Endothelial cell of umbilical vein (primary cell): Measurements from ENCODE around the gene FOXE1. TPM values are rescaled to one million over a fixed set of nuclear protein-coding genes. Genes with fewer than 3 reads are reported as not detected.

Experiments
- BruUV-seq: library from RNA; stranded (reverse); fragments of 400-500 nt; replicated peaks from 2 replicates; lab custom pipeline; 2021; lab: Mats Ljungman, UMichigan
- CTCF ChIA-PET: fragments of 300-600, 350-600 bp; sonication (Branson Sonifier 250); formaldehyde crosslinking; loops from one replicate; lab custom pipeline; 2021; ENCODE audit warnings: antibody characterized with exemption, inconsistent platforms; lab: Charles Lee
- POLR2A ChIA-PET: fragments of 300-600, 350-600 bp; sonication (Branson Sonifier 250); formaldehyde crosslinking; loops from one replicate; lab custom pipeline; 2021; ENCODE audit warnings: antibody characterized with exemption, inconsistent platforms; lab: Charles Lee
- DNase-seq: peaks from one replicate; pipeline ENCODE4 v3.0.0-alpha.2; 2011; ENCODE audit warnings: low read depth, low spot score
- FAIRE-seq: peaks from 2 replicates; lab custom pipeline; 2011; peaks lifted over from hg19 to GRCh38; lab: Jason Lieb, UNC
- H2AFZ ChIP-seq: 2 replicates; pipeline ENCODE4 v1.6.0; 2012; ENCODE audit warnings: low read depth, low read length, control low read depth, inconsistent platforms
- H3K27ac ChIP-seq: 2 replicates; pipeline ENCODE4 v1.5.1; 2011; ENCODE audit warnings: low read depth, mild to moderate bottlenecking, control low read depth, low read length, moderate library complexity; ENCODE audit not compliant: insufficient read depth
- H3K27me3 ChIP-seq, 2 experiments: 2 replicates each; pipeline versions ENCODE4 v1.6.0 to v1.6.1; 2011; ENCODE audit warnings: low read length in 2 of 2, mixed read lengths in 1 of 2; ENCODE audit not compliant: control insufficient read depth in 2 of 2, insufficient read depth in 2 of 2
- H3K36me3 ChIP-seq, 2 experiments: 2 replicates in 1 of 2; 3 replicates in 1 of 2; pipeline ENCODE4 v1.5.1; 2011; ENCODE audit warnings: low read length in 2 of 2, mild to moderate bottlenecking in 1 of 2, moderate library complexity in 1 of 2; ENCODE audit not compliant: control insufficient read depth in 2 of 2, insufficient read depth in 2 of 2; ENCODE audit errors: extremely low read depth in 1 of 2
- H3K4me1 ChIP-seq: 3 replicates; pipeline ENCODE4 v1.5.1; 2011; ENCODE audit warnings: mild to moderate bottlenecking, low read length; ENCODE audit not compliant: control insufficient read depth, insufficient read depth; ENCODE audit errors: extremely low read depth
- H3K4me2 ChIP-seq: 2 replicates; pipeline ENCODE4 v1.6.1; 2011; ENCODE audit warnings: low read length, control low read depth, mixed read lengths; ENCODE audit not compliant: insufficient read depth
- H3K4me3 ChIP-seq, 3 experiments: fragments of 200-600 bp in 1 of 3; sonication (generic), shearing (Covaris generic) in 1 of 3; replicated peaks in 1 of 3; 2 replicates each; pipeline ENCODE4 v1.5.1; 2011 to 2016; ENCODE audit warnings: control low read depth in 3 of 3, low read length in 3 of 3, mild to moderate bottlenecking in 2 of 3, inconsistent platforms in 1 of 3, low read depth in 1 of 3, moderate library complexity in 1 of 3; ENCODE audit not compliant: insufficient read depth in 1 of 3
- H3K79me2 ChIP-seq: 2 replicates; pipeline ENCODE4 v1.6.0; 2012; ENCODE audit warnings: low read length, inconsistent platforms; ENCODE audit not compliant: control insufficient read depth, insufficient read depth
- H3K9ac ChIP-seq: replicated peaks from 2 replicates; pipeline ENCODE3; 2011; ENCODE audit warnings: low read length, control low read depth; ENCODE audit not compliant: insufficient read depth; ENCODE audit errors: extremely low read depth
- H3K9me1 ChIP-seq: replicated peaks from 3 replicates; pipeline ENCODE4 v1.6.0; 2011; ENCODE audit warnings: mild to moderate bottlenecking, low read length; ENCODE audit not compliant: control insufficient read depth, insufficient read depth; ENCODE audit errors: extremely low read depth
- H3K9me3 ChIP-seq: replicated peaks from 2 replicates; pipeline ENCODE4 v1.5.1; 2012; ENCODE audit warnings: low read length, inconsistent platforms; ENCODE audit not compliant: control insufficient read depth, insufficient read depth
- H4K20me1 ChIP-seq: replicated peaks from 2 replicates; pipeline ENCODE3; 2011; ENCODE audit warnings: mild to moderate bottlenecking, low read length; ENCODE audit not compliant: control insufficient read depth, insufficient read depth; ENCODE audit errors: extremely low read depth
- CTCF ChIP-seq, 2 donors: IDR thresholded peaks; 1 replicate in 1 of 2; 2 replicates in 1 of 2; pipeline ENCODE4 v1.5.1; 2011; ENCODE audit warnings: low read length in 2 of 2, mild to moderate bottlenecking in 2 of 2, moderate library complexity in 2 of 2, control low read depth in 1 of 2, inconsistent platforms in 1 of 2, low read depth in 1 of 2; ENCODE audit not compliant: insufficient read depth in 1 of 2; ENCODE audit errors: extremely low read depth in 1 of 2
- EZH2 ChIP-seq: IDR thresholded peaks from 2 replicates; pipeline ENCODE4 v1.6.1; 2012; ENCODE audit warnings: borderline replicate concordance, low read depth, mild to moderate bottlenecking, moderate library complexity, low read length, inconsistent platforms; ENCODE audit not compliant: severe bottlenecking
- FOS ChIP-seq: IDR thresholded peaks from 2 replicates; pipeline ENCODE4 v1.6.1; 2011; ENCODE audit warnings: mild to moderate bottlenecking, low read length, moderate library complexity, borderline replicate concordance; ENCODE audit not compliant: insufficient read depth
- GATA2 ChIP-seq: IDR thresholded peaks from 2 replicates; pipeline ENCODE4 v1.7.0; 2011; ENCODE audit warnings: low read depth, mild to moderate bottlenecking, moderate library complexity, mixed read lengths, low read length; ENCODE audit not compliant: insufficient read length, insufficient read depth
- JUN ChIP-seq: IDR thresholded peaks from 2 replicates; pipeline ENCODE4 v1.6.1; 2011; ENCODE audit warnings: borderline replicate concordance, low read depth; ENCODE audit not compliant: insufficient read length, insufficient read depth
- MAX ChIP-seq: IDR thresholded peaks from 2 replicates; pipeline ENCODE4 v1.6.1; 2011; ENCODE audit not compliant: insufficient read depth, insufficient read length
- MYC ChIP-seq: IDR thresholded peaks from one replicate; pipeline ENCODE4 v1.6.1; 2011; ENCODE audit warnings: mild to moderate bottlenecking, low read depth, low read length
- POLR2A ChIP-seq: IDR thresholded peaks from 2 replicates; pipeline ENCODE4 v1.6.1; 2012; ENCODE audit warnings: low read depth, mild to moderate bottlenecking, control low read depth, low read length
- POLR2AphosphoS5 ChIP-seq: IDR thresholded peaks from 2 replicates; pipeline ENCODE4 v1.6.1; 2012; ENCODE audit warnings: low read depth, mild to moderate bottlenecking, control low read depth, low read length, moderate library complexity; ENCODE audit not compliant: insufficient read depth
- dilution Hi-C: fragments of 300-500 bp; cut with MboI; formaldehyde crosslinking; loops from one replicate; pipeline ENCODE4 v1.15.0; 2019; ENCODE audit warnings: low sequenced_read_pairs; ENCODE audit not compliant: extremely low pct_ligation_motif_present
- intact Hi-C: fragments of 100-400 bp; cut with micrococcal nuclease; formaldehyde crosslinking; loops from one replicate; pipeline ENCODE4 v1.10.0; 2022
- polyA plus RNA-seq, 4 experiments: library from polyadenylated mRNA; depleted of rRNA in 3 of 4; stranded (reverse) in 3 of 4; unstranded in 1 of 4; fragments of >200 nt; gene quantifications; 2 replicates each; pipeline versions ENCODE4 v1.2.1 to v1.2.3, GENCODE V29; 2011 to 2012; ENCODE audit warnings: missing spikeins in 1 of 4
- total RNA-seq: library from RNA; stranded (reverse); gene quantifications from 2 replicates; pipeline ENCODE4 v1.2.3, GENCODE V29; 2021

FOXE1 gene
- total and polyA plus RNA-seq, 2 donors (not counting 3 experiments of a cell fraction or from before 2014, with no cell fraction given) = not detected

GRCh38 chr9:97866300-97866699, 13.3 kb downstream of the FOXE1 start:
- no peaks in the 10 kb centered on the region for H3K79me2 ChIP-seq
- TF ChIP-seq CTCF (IDR thresholded peaks at IDR 0.05; ENCODE audit: extremely low read depth in 1 of 2, insufficient read depth in 1 of 2, low read depth in 1 of 2, low read length in 2 of 2) (no peak), EZH2 (no peak), JUN (no peak), GATA2 (no peak), MAX (no peak), MYC (no peak), POLR2AphosphoS5 (no peak), POLR2A (no peak), FOS (no peak)
- no peak for DNase-seq
- no peaks in the 10 kb centered on the region for H3K9me1 ChIP-seq
- H3K4me1 ChIP-seq = no peaks in the 10 kb centered on the region
- POLR2A ChIA-PET = no interaction called here
- H3K27me3 ChIP-seq = peaks cover 15 to 36% of the 10 kb centered on the region in 2 experiments
- no peaks in the 10 kb centered on the region for H4K20me1 ChIP-seq
- H3K27ac ChIP-seq = no peak overlapping the region
- H3K9me3 ChIP-seq = no peaks in the 10 kb centered on the region
- no TSS peak for BruUV-seq
- no peak overlapping the region for H2AFZ ChIP-seq
- intact Hi-C loops (no loop called here), dilution Hi-C loops (no loop called here)
- no peak overlapping the region for H3K4me2 ChIP-seq
- CTCF ChIA-PET = interaction anchor here (1.2 kb wide), 1 partner anchor 24 kb away, joined by 4 read pairs; no protein-coding TSS in a partner anchor
- no peak overlapping the region for H3K4me3 ChIP-seq
- no peaks in the 10 kb centered on the region for H3K36me3 ChIP-seq
- no peak overlapping the region for H3K9ac ChIP-seq
- no peak for FAIRE-seq
